Measurements from ENCODE around the gene CMTM5.
"Not testable (repeated sequence)": the region's sequence is repeated elsewhere in the genome, so short reads cannot be mapped to it uniquely, and the experiment has no call there.

Gene CMTM5

GRCh38 chr14:23400496-23401149 is 23.8 kb downstream of the CMTM5 start:
- DNase-seq, result not testable (repeated sequence)

GRCh38 chr14:23401291-23401690 is 24.4 kb downstream of the CMTM5 start:
- DNase-seq, result no peak

DNA sequence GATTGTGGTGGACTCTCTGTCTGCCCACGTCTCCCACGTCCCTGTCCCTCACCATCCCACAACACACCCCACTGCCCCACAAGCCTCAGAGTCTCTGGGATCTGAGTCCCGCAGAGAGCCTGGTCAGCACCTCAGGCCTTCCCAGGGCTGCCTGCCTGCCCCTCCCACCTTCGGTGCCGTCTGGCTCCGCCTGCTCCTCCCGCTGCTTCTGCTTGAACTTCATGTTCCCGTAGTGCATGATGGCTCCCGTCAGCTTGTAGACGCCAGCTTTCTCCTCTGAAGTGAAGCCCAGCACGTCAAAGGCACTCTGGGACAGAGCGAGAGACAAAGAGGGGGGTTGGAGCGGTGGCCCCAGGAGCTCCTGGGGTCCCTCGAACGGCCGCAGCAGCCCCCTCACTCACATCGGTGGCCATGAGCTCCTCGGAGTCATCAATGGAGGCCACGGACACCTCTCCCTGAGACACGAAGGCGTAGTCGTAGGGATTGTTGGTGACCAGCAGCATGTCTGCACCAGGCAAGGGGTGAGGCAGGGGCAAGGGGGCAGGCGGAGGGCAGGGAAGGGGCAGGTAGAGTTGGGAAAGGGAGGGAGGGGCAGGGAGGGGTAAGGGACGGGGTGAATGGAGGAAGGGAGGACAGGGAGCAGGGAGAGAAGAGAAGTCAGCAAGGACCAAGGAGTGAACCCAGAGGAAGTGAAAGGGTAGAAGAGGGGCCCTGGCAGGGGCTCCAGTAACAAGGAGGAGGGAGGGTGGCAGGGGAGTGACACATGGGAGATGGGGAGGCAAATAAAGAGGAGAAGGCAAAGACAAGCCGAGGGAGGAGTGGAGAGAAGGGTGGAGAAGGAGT is 25.7 kb downstream of the CMTM5 start:
- no peak for DNase-seq

GRCh38 chr14:23403139-23403438 is 26.2 kb downstream of the CMTM5 start:
- DNase-seq, result no peak

- no peak for DNase-seq
Measured at GRCh38 chr14:23403908-23404307, 27.1 kb downstream of the CMTM5 start.

DNA sequence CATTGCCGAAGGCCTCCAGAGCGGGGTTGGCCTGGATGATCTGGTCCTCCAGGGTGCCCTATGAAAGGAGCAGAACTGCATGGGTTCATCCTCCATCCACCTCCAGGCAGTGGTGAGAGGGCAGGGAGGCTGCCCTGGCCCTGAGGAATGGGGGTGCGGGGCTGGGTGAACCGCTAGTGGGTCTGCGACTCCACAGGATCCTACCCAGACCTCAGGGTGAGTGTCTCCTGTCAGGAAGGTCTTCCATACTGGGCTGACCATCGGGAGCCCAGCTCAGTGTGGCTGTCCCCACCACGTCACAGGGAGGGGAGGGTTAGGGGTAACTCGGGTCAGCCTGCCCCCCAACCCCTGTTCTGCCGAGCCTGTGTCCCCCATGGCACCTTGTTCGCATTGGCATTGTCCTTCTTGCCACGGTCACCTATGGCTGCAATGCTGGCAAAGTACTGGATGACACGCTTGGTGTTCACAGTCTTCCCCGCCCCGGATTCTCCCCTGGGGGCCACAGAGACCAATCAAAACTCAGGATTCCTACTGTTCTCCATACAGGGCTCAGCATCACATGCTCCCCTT is 27.6 kb downstream of the CMTM5 start:
- DNase-seq, result no peak

DNA sequence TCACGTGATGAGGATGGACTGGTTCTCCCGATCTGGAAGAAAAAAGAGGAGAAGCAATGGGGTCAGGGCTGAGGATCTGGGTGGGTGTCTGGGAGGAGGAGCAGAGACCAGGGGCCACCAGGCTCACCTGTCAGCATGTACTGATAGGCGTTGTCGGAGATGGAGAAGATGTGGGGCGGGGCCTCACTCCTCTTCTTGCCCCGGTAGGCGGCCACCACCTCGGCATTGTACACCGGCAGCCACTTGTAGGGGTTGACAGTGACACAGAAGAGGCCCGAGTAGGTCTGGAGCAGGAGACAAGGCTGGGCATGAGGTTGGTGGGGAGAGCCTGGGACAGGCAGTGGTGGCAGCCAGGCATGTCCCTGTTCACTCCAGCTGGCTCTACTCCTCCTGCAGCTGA is 28.2 kb downstream of the CMTM5 start:
- DNase-seq, result no peak

DNA sequence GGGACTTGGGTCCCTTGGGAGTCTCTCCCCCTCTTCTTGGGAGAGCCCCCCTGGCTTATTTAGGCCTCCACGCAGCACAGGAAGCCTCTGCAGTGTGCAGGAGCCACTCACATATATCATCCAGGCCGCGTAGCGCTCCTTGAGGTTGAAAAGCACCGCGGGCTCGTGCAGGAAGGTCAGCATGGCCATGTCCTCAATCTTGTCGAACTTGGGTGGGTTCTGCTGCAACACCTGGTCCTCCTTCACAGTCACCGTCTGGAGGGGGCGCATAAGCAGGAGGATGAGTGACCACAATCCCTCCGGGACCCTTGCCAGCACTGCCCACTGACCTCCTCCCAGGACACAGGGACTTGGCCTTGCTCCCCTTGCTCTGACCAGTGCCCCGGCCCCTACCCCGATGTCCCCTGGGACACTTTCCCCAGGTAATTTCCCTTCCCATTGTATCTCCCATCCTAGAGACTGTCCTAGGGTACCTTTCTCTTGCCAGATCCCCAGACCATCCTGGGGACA is 28.7 kb downstream of the CMTM5 start:
- no peak for DNase-seq

DNA sequence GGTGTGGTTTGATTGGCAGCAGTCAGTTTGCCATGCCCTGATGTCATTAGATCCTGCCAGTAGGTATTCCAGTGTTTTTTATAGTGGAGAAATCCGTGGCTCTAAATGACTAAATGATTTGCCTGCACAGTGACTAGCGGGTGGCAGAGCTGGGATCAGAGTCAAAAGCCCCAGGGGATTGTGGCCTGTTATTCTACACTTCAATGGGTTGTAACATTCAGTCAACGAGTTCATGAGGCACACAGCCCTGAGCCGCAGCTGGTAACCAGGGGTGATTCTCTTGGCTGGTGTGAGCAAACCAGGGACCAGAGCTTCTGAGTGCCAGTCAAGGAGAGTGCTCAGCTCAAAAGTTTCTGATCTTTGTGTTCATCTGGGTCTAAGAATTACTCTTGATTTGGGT is 29.4 kb downstream of the CMTM5 start:
- DNase-seq, result peak; percentile 10

DNA sequence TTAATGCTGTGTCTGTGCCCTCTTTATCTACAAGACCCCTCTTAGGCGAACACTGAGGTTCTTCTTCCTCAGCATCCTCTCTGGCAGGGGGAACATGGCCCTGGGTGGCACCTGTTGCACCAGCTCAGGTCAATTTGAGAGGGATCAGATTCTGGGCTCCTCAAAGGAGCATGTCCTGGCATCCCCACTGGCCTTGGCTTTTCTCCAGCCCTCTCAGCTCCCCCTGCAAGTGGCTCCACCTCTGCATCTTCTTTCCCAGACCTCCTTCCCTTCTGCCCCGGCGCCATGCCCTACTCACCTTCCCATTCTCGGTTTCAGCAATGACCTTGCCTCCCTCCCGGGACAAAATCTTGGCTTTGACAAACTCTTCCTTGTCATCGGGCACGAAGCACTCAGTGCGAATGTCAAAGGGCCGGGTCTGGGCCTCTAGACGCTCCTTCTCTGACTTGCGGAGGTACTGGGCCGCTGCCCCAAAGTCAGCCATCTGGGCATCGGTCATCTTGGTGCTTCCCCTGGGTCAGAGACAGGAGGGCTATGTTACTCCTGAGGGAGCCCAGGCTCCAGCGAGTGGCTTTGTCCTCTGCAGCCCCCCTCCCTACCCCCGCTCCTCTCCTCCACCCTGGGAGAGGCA is 30.0 kb downstream of the CMTM5 start:
- no peak for DNase-seq

GRCh38 chr14:23407516-23408306 is 30.9 kb downstream of the CMTM5 start, which contains the start of gene MYH6:
Gene MYH6, minus strand, starts transcription at chr14:23408273. Its CDS starts 1,050 bp downstream, at chr14:23407223.
- DNase-seq, result no peak

- no peak for DNase-seq
Measured at GRCh38 chr14:23408307-23408630, 31.4 kb downstream of the CMTM5 start.

GRCh38 chr14:23409475-23409874 is 32.6 kb downstream of the CMTM5 start:
- no peak for DNase-seq

GRCh38 chr14:23409966-23410635 is 33.3 kb downstream of the CMTM5 start:
- no peak for DNase-seq

GRCh38 chr14:23411563-23412525 is 35.0 kb downstream of the CMTM5 start:
- DNase-seq, result no peak

DNA sequence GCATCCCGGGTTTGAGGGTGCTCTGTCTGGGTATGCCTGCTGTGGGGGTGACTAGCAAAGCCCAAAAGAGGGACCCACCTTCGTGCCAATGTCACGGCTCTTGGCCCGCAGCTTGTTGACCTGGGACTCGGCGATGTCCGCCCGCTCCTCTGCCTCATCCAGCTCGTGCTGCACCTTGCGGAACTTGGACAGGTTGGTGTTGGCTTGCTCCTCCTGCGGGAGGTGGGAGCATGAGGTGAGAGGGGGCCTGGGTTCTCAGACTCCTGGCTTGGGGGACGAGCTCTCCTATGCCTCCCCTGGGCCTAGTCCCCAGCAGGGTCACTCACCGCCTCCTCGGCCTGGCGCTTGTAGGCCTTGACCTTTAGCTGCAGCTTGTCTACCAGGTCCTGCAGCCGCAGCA is 36.8 kb downstream of the CMTM5 start:
- no peak for DNase-seq

GRCh38 chr14:23414254-23414653 is 37.4 kb downstream of the CMTM5 start:
- no peak for DNase-seq

GRCh38 chr14:23414906-23415820 is 38.3 kb downstream of the CMTM5 start:
- no peak for DNase-seq

- DNase-seq, result no peak
Measured at GRCh38 chr14:23415821-23416778, 39.3 kb downstream of the CMTM5 start.
